ENCODE results near the gene NEDD9.

- TF ChIP-seq POLR2A (IDR thresholded peaks at IDR 0.05; ENCODE audit: low read depth, low read length) (peak; percentile 94), POLR2AphosphoS5 (IDR thresholded peaks at IDR 0.05; ENCODE audit: low read depth, low read length) (peak; percentile 93)
Measured at GRCh38 chr6:11232193-11232769, at the start of gene NEDD9.

Data from GM12892 (cell line).